ENCODE data around the gene KCNAB2.

DNA sequence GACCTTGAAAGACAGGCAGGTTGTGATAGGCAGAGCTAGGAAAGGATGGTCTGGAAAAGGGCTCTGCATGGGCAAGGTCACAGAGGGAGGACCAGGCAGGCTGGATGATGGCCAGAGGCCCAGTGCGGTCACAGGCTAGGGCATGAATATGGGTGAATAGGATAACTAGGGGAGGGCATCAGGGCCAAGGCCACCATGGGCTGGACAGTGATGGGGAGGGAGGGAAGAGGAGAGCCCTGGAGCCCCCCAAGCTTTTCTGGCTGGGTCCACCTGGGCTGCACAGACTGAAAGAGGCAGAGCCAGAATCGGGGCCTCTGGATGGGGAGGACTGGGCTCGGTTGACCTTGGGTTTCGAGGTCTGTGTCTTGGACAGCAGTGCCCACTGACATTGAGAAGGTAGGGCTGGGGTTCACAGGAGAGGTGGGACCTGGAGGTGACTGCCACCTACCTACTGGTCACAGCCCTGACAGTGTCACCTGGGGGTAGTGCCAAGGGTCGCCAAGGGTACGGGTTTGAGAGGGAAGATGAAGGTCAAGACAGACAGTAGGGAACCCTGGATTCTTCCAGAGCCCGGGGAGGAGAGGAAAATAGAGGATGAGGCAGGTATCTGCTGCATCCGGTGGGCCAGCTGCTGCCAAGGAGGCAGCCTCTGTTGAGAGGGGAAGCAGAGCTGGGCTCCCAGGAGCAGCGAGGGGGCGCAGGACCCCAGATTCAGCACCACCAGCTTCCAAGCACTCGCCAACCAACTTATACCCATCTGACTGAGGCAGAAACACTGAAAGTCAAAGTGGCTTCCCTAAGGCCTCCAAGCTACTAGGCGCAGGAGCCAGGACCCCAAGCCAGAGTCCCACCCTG is 47.4 kb upstream of the KCNAB2 start:
- TF ChIP-seq, protein P1, sequence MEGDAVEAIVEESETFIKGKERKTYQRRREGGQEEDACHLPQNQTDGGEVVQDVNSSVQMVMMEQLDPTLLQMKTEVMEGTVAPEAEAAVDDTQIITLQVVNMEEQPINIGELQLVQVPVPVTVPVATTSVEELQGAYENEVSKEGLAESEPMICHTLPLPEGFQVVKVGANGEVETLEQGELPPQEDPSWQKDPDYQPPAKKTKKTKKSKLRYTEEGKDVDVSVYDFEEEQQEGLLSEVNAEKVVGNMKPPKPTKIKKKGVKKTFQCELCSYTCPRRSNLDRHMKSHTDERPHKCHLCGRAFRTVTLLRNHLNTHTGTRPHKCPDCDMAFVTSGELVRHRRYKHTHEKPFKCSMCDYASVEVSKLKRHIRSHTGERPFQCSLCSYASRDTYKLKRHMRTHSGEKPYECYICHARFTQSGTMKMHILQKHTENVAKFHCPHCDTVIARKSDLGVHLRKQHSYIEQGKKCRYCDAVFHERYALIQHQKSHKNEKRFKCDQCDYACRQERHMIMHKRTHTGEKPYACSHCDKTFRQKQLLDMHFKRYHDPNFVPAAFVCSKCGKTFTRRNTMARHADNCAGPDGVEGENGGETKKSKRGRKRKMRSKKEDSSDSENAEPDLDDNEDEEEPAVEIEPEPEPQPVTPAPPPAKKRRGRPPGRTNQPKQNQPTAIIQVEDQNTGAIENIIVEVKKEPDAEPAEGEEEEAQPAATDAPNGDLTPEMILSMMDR (IDR thresholded peaks at IDR 0.05; ENCODE audit: insufficient read depth, low read length), result no peak
- TF ChIP-seq POLR2AphosphoS5 (IDR thresholded peaks at IDR 0.05; ENCODE audit: low read depth), result no peak

Data from HL-60 (cell line).